Kidney (tissue), 14 donors: ENCODE data around the gene CSTB. TPM values are rescaled to one million over a fixed set of nuclear protein-coding genes. Genes with fewer than 3 reads are reported as not detected.

Source experiments
- DNase-seq, 5 donors: peaks; one replicate each; pipeline ENCODE4 v3.0.0-alpha.2; 2013 to 2020
- FAIRE-seq: peaks from 2 replicates; lab custom pipeline; 2012; peaks lifted over from hg19 to GRCh38; lab: Jason Lieb, UNC
- H3K27ac ChIP-seq, 2 donors: one replicate each; pipeline ENCODE4 v1.7.0; 2013; ENCODE audit warnings: low read depth in 2 of 2, low read length in 2 of 2, inconsistent platforms in 1 of 2
- H3K27me3 ChIP-seq: one replicate; pipeline ENCODE4 v1.7.1; 2013; ENCODE audit warnings: low read length, inconsistent platforms; ENCODE audit not compliant: control insufficient read depth, insufficient read depth
- H3K36me3 ChIP-seq, 3 donors: one replicate each; pipeline versions ENCODE4 v1.7.0 to v1.7.1; 2013; ENCODE audit warnings: low read length in 3 of 3, control low read depth in 1 of 3, inconsistent platforms in 1 of 3; ENCODE audit not compliant: insufficient read depth in 3 of 3, control insufficient read depth in 2 of 3
- H3K4me1 ChIP-seq, 3 donors: one replicate each; pipeline versions ENCODE4 v1.7.0 to v1.7.1; 2013; ENCODE audit warnings: low read length in 3 of 3, inconsistent platforms in 1 of 3, low read depth in 1 of 3; ENCODE audit not compliant: control insufficient read depth in 2 of 3, insufficient read depth in 2 of 3
- H3K4me3 ChIP-seq, 3 donors: one replicate each; pipeline versions ENCODE4 v1.7.0 to v1.8.1; 2013; ENCODE audit warnings: low read length in 3 of 3, control low read depth in 1 of 3, inconsistent platforms in 1 of 3
- H3K9ac ChIP-seq, 3 donors: one replicate each; pipeline versions ENCODE4 v1.7.0 to v1.7.1; 2013; ENCODE audit warnings: low read length in 3 of 3, control low read depth in 1 of 3, inconsistent platforms in 1 of 3
- H3K9me3 ChIP-seq, 3 donors: one replicate each; pipeline versions ENCODE4 v1.7.0 to v1.7.1; 2013; ENCODE audit warnings: low read length in 3 of 3, control low read depth in 1 of 3, inconsistent platforms in 1 of 3; ENCODE audit not compliant: control insufficient read depth in 2 of 3, insufficient read depth in 1 of 3
- intact Hi-C: fragments of 100-400 bp; cut with DNase I; formaldehyde crosslinking; loops from one replicate; pipeline ENCODE4 v1.11.1; 2022
- polyA plus RNA-seq: library from polyadenylated mRNA; stranded (reverse); fragments of 350-450 nt; fragmentation: Illumina TruSeq; extraction: RNeasy Lipid Tissue Mini Kit (QIAGEN cat#74804); gene quantifications from one replicate; pipeline ENCODE4 v1.2.3, GENCODE V29; 2014; ENCODE audit warnings: low read depth, low replicate concordance; ENCODE audit not compliant: insufficient read depth
- total RNA-seq: library from RNA; stranded (reverse); fragmentation: NEBNext Ultra II Directional; extraction: Animal tissue kit (Norgen Biotek cat#: 25700); gene quantifications from one replicate; pipeline ENCODE4 v1.2.1, GENCODE V29; 2021
- TF ChIP-seq, protein P1 (sequence below): IDR thresholded peaks from 3 replicates; pipeline ENCODE4 v1.5.1; 2012; ENCODE audit warnings: mild to moderate bottlenecking, moderate library complexity, borderline replicate concordance; ENCODE audit not compliant: insufficient read depth; ENCODE audit errors: extremely low read depth
- donor health status: control.
- donor health status: control.
- donor health status: control.
- donor health status: control.
- donor health status: control.
- donor health status: DM: yes; HTN: yes; CAD: no.
- donor health status: Normal renal cell carcinoma (clear cell type).

CSTB gene
- total and polyA plus RNA-seq, 2 donors from 2014 or later: 74.5 to 97.8 TPM

DNA sequence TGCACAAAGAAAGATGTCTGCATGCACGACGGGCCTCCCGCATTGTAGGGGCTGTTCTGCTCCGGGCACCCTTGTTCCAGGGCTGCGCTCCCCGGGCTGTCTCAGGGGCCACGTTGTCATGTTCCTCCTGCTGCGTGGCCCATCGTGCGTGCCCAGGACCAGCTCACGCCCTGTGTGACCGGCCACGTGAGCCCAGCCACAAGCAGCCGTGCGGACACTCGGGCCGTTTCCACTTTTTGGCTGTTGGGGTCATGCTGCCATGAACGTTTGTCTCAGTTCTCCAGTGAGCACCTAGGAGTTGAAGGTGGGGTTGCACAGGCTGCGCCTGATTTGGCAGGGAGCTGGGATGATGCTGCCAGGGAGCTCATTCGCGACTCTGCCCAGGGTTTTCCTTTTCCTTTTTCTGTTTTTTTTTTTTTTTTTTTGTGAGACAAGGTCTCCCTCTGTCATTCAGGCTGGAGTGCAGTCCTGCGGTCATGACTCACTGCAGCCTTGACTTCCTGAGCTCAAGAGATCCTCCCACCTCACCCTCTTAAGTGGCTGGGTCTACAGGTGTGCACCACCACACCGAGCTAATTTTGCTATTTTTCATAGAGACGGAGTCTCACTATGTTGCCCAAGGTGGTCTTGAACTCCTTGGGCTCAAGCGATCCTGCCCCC, 39.8 kb downstream of the CSTB start:
- TF ChIP-seq, protein P1, sequence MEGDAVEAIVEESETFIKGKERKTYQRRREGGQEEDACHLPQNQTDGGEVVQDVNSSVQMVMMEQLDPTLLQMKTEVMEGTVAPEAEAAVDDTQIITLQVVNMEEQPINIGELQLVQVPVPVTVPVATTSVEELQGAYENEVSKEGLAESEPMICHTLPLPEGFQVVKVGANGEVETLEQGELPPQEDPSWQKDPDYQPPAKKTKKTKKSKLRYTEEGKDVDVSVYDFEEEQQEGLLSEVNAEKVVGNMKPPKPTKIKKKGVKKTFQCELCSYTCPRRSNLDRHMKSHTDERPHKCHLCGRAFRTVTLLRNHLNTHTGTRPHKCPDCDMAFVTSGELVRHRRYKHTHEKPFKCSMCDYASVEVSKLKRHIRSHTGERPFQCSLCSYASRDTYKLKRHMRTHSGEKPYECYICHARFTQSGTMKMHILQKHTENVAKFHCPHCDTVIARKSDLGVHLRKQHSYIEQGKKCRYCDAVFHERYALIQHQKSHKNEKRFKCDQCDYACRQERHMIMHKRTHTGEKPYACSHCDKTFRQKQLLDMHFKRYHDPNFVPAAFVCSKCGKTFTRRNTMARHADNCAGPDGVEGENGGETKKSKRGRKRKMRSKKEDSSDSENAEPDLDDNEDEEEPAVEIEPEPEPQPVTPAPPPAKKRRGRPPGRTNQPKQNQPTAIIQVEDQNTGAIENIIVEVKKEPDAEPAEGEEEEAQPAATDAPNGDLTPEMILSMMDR: no peak
- FAIRE-seq (no peak), DNase-seq (no peak)
- Histone ChIP-seq H3K9me3 (no peaks in the 10 kb centered on the region), H3K4me3 (no peak overlapping the region), H3K4me1 (peaks cover 2 to 45% (median 27%) of the 10 kb centered on the region in 3 donors), H3K36me3 (no peaks in the 10 kb centered on the region), H3K27ac (peak overlapping the region in 1 of 2 donors; percentile 12), H3K9ac (no peak overlapping the region), H3K27me3 (no peaks in the 10 kb centered on the region)
- intact Hi-C loops: no loop called here

DNA sequence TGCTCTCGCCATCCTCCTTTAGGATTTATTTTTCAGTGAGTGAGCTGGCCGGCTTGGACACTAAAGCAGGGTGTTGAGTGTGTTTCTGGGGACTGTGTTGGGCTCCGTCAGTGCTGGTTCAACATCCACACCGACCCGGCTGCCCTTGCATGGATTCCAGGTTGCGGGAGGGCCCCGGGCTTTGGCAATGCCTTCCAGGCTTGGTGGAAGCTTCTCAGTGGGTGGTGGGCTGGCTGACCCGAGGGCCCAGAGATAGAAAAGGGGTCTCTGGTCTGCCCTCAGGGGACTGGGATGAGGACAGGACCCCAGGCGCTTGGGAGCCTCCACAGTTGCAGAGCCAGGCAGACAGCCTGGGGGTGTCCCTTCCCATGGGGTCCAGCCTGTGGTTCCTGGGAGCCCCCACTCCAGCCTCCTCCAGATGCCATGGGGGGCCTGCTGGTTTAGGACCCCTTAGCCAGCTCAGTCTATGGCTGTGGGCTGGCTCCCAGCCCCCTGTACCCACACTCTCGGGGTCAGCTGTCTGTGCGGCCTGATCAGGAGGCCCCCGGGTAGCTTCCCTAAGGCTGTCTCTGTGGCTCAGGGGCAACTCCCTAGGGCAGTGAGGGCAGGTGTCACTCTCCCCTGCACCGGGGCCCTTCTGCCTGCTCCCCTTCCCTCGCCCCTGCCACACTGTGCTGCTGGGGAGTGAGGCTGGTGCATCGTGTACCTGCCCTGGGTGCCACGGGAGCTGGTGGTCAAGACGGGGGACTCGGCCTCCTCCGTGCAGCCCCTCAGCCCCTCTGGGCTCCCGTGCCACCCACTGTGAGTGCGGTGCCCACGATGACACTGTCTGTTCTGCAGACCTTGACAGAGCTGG, 40.6 kb downstream of the CSTB start:
- H3K4me3 ChIP-seq: no peak overlapping the region
- no peak for DNase-seq

DNA sequence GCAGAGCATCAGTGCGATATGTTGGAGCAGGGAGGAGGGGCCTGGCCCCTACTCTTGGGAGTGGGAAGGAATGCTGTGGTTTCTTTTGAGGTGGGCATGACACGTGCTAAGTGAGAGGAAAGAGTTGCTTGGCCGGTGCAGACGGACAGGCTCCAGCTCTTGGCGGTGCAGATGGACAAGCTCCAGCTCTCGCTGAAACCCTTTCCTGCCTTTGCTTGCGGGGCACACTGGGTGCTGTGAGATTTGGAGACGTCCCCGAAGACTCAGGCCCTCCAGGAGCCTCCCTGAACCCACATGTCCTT, 41.2 kb downstream of the CSTB start:
- DNase-seq: no peak
- peaks cover 2 to 45% (median 32%) of the 10 kb centered on the region in 3 donors for H3K4me1 ChIP-seq

More for the DNA sequence above, 40.6 kb downstream of the CSTB start:
- Histone ChIP-seq H3K4me1 (peaks cover 2 to 46% (median 32%) of the 10 kb centered on the region in 3 donors), H3K27ac (no peak overlapping the region), H3K9me3 (no peaks in the 10 kb centered on the region), H3K9ac (no peak overlapping the region), H3K36me3 (no peaks in the 10 kb centered on the region), H3K27me3 (no peaks in the 10 kb centered on the region)
- intact Hi-C loops: no loop called here
- TF ChIP-seq, protein P1: no peak
- no peak for FAIRE-seq

More for the DNA sequence above, 41.2 kb downstream of the CSTB start:
- H3K9me3 ChIP-seq: no peaks in the 10 kb centered on the region
- intact Hi-C loops: no loop called here
- FAIRE-seq: no peak
- no peaks in the 10 kb centered on the region for H3K27me3 ChIP-seq
- H3K4me3 ChIP-seq: no peak overlapping the region
- H3K27ac ChIP-seq: peak overlapping the region in 1 of 2 donors; percentile 3
- H3K36me3 ChIP-seq: no peaks in the 10 kb centered on the region
- TF ChIP-seq, protein P1: no peak
- no peak overlapping the region for H3K9ac ChIP-seq
